GOT3 (cell line): ENCODE measurements around the gene MYOF.
A peak's percentile ranks its signal among the peaks of the same experiment; 100 is the strongest.

Experiments
- DNase-seq: peaks from one replicate; lab custom pipeline; 2025; ENCODE audit warnings: mixed read lengths; lab: John Stamatoyannopoulos, UW

Gene MYOF, protein sequence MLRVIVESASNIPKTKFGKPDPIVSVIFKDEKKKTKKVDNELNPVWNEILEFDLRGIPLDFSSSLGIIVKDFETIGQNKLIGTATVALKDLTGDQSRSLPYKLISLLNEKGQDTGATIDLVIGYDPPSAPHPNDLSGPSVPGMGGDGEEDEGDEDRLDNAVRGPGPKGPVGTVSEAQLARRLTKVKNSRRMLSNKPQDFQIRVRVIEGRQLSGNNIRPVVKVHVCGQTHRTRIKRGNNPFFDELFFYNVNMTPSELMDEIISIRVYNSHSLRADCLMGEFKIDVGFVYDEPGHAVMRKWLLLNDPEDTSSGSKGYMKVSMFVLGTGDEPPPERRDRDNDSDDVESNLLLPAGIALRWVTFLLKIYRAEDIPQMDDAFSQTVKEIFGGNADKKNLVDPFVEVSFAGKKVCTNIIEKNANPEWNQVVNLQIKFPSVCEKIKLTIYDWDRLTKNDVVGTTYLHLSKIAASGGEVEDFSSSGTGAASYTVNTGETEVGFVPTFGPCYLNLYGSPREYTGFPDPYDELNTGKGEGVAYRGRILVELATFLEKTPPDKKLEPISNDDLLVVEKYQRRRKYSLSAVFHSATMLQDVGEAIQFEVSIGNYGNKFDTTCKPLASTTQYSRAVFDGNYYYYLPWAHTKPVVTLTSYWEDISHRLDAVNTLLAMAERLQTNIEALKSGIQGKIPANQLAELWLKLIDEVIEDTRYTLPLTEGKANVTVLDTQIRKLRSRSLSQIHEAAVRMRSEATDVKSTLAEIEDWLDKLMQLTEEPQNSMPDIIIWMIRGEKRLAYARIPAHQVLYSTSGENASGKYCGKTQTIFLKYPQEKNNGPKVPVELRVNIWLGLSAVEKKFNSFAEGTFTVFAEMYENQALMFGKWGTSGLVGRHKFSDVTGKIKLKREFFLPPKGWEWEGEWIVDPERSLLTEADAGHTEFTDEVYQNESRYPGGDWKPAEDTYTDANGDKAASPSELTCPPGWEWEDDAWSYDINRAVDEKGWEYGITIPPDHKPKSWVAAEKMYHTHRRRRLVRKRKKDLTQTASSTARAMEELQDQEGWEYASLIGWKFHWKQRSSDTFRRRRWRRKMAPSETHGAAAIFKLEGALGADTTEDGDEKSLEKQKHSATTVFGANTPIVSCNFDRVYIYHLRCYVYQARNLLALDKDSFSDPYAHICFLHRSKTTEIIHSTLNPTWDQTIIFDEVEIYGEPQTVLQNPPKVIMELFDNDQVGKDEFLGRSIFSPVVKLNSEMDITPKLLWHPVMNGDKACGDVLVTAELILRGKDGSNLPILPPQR (N-terminal part only)

DNA sequence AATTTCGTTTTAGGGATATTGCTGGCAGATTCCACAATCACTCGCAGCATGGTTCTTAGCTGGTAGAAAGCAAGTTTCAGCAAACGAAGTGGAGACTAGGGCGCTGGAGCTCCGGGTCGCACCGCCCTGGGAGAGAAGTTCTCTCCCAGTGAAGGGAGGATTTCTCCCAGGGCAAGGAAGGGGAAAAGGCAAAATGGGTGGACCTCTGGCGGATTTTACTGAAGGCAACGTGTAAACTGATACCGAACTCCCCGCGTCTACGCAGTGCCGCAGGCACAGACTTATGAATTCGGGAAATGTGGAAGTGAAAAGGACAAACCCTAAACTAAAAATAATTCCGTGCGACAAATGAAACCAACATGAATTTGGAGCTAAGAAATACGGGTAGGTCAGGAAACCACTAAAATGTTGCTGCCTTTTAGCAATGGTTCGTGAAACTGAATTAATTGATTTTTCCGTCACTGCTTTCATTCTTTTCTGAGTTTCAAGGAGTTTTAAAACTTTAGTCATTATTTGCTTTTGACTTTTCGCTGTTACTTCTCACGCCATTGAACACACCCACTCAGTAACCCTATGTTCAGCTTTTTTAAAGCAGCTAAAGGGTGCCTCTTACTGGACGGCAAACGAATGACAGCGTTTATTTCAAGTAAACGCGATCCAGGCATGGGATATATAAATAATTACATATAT is at the start of gene MYOF:
Gene MYOF (minus strand): TSS at position 190 of the 690 bp plus-strand sequence. CDS start 140 bp downstream, at position 50.
- DNase-seq, result peak; percentile 19

DNA sequence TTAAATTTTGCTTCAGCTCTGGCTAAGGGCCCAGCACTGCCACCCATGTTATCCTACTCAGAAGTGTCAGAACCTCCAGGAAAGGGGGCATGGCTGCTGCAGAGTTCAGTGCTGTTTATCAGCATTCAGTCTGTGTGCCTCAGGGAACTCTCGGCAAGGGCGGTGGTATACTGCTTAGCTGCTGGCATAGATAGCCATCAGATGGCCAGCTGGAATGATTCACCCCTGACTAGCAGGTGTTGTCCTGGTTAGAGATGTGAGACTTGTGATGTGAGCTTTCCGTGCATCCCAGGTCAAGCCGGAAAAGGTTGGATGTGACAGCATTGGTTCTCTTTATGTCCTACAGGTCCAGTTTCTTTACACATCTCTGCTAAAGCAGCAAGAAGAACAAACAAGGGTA is 36.4 kb upstream of the MYOF start:
- DNase-seq, result no peak

DNA sequence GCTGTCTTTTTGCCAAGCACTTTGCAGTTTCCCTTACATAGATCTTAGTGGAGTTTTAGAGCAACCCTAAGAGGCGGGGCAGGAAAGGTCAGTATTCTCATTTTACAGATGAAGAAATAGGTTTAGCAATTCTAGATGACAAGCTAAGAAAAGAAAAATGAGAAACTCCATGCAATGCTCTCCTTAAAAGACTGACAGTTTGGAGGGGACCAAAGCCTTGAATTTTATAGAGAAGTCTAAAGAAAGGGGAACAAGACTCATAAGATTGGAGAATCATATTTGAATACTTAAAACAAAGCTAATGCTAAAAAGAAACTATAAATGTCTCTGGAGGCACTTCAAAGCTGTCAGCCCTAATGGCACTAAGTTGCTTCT is 33.9 kb upstream of the MYOF start:
- no peak for DNase-seq

DNA sequence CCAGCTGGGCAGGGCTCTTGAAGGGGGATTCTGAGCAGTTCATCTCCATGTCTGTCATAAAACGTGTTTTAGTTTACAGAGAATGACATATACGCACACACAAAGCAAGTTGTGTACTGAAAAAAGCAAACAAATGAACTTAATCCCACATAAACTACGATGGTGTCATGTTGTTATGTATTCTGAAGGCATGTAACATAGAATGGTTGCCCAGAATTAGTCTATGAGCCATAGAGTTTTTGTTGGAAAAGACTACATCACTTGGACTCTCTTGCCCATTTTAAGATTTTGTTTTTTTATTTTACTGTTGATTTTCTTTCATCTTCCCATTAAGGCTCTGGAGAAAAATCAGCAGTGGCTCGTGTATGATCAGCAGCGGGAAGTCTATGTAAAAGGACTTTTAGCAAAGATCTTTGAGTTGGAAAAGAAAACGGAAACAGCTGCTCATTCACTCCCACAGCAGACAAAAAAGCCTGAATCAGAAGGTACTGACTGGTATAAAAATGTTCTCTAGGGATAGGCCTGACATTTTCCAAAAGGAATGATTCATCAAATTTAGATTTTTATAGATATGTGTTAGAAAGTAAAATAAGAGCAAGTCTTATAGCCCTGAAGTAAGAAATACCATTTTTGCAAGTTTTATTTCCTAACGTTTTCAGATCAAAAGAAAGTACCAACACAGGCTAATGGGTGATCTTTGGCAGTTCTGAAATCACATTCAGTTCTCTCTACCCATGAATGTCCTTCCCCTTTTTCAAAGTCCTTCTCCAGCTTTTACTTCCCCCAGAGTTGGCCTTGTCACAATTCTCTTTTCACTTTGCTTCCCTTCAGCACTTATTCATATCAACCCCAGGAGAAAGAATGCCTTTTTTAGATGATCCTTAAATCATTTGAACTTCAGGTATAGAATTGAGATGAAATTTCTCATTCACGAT is 33.2 kb upstream of the MYOF start:
- DNase-seq, result no peak

DNA sequence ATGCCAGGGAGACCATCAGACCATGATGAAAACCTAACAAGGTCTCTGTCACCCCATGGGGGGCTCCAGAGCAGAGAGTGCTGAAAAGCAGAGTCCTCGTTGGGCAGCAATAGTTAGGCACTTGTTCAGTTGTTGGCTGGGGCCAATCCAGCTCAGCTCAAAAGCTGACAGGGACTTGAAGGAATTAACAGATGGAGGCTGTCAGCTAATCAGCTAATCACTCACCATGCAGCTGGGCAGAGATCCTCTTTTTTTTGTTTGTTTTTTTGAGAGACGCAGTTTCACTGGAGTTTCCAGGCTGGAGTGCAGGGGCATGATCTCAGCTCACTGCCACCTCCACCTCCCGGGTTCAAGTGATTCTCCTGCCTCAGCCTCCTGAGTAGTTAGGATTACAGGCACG is 32.4 kb upstream of the MYOF start:
- DNase-seq, result no peak

DNA sequence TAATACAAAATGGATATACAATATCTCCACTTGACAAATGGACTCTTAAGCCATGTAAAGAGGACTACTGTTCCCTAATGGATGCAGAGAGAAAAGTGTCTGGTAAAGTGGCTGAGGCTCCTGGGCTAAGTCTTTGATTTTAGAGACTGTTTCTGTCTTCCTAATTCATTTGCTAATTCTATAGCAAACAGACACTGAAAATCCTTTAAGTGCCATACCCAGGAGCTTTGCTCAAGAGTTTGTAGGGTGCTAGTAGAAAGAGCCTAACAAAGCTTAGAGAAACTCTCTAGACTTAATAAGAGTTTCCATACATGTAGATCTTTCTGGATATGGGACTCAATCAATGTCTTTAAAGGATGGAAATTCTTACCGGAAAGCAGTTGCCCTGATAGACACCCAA is 31.0 kb upstream of the MYOF start:
- DNase-seq, result no peak

DNA sequence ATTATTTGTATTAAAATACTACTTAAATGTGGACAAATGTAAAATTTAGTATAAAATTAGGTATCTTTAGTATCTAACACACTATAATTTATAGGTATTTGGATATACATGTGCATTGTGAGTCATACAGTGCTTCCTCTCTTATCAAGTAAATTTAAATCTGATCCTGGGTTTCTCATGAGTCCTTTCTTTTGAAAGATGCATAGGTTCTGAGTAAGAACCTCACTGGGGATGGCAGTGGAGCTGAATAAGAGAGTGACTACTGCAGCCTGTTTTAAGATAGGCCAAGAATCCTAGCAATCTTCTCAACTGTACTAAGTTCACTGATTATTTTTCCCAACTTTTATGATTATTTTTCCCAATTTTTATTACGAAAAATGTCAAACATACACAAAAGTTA is 30.4 kb upstream of the MYOF start:
- DNase-seq, result no peak

DNA sequence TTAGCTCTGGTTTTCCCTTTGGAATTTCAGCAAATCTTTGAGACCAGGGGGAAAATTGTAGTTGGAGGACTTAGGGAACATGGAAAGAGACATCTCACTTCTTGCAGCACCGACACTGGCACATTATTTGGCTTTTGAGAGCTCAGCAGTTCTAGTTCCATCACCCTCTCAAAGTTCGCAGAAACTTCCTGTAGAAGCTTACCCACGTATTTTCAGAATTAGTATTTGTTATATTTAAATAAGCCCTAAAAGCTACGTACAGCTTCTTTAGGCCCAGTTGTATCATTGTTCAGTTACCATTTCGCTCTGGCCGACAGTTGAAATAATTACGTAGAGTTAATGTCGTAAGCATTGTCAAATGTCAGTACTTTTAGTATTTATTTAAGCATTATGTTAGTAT is 27.7 kb upstream of the MYOF start:
- DNase-seq, result no peak

DNA sequence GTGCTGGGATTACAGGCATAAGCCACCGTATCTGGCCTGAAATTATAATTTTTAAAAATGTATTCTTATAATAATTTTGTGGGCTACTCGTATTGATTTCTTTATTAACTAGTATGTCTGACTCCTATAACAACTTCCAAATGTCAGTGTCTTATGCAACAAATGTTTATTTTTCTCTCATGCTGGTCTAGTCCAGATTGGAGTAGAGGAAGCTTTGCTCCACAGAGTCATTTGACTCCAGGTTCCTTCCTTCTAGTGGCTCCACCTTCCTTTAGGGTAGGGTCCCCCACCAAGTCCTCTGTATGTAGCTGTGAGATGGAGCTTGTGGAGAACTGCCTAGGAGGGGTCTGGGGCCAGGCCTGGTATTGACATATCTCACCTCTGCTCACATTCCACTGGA is 22.9 kb upstream of the MYOF start:
- DNase-seq, result no peak

DNA sequence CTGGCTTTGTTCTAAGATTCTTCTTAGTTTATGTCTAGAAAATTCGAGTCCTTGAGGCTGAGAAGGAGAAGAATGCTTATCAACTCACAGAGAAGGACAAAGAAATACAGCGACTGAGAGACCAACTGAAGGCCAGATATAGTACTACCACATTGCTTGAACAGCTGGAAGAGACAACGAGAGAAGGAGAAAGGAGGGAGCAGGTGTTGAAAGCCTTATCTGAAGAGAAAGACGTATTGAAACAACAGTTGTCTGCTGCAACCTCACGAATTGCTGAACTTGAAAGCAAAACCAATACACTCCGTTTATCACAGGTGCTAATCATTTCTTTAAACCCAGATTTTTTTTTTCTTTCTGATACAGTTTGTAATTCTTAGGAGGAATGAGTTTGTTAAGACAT is 20.9 kb upstream of the MYOF start:
- DNase-seq, result no peak

DNA sequence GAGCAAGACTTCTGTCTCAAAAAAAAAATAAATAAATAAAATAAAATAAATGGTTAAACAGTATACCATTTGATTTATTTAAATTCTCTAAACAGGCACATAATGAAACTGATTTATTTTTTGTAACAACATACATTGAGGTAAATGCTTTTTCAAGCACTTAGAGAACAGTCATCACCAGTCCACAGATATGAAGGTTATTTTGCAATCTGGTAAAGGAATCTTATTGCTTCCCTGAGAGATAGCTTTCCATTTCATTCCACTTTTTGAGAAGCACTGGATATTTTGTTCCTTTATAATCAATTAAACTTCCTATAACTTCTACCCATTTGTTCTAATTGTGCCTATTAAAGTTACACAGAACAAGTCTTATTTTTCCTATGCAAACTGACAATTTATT is 19.5 kb upstream of the MYOF start:
- no peak for DNase-seq

DNA sequence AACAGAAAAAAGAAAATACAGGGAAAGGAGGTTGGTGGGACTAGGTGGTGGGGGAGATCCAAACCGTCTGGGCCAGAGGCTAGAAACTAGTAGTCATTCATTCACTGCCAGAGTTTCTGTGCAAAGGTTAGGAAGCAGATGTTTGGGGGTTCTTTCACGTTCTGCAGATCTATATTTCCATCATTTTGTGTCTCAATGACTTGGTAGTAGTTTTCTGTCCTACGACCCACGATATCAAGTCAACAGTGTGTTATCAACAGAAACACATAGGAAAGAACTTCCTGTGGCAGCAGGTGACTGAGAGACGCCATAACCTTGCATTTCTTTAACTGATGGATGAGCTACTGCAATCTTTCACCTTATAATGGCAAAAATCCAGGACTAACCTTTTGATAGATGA is 16.0 kb upstream of the MYOF start:
- no peak for DNase-seq

DNA sequence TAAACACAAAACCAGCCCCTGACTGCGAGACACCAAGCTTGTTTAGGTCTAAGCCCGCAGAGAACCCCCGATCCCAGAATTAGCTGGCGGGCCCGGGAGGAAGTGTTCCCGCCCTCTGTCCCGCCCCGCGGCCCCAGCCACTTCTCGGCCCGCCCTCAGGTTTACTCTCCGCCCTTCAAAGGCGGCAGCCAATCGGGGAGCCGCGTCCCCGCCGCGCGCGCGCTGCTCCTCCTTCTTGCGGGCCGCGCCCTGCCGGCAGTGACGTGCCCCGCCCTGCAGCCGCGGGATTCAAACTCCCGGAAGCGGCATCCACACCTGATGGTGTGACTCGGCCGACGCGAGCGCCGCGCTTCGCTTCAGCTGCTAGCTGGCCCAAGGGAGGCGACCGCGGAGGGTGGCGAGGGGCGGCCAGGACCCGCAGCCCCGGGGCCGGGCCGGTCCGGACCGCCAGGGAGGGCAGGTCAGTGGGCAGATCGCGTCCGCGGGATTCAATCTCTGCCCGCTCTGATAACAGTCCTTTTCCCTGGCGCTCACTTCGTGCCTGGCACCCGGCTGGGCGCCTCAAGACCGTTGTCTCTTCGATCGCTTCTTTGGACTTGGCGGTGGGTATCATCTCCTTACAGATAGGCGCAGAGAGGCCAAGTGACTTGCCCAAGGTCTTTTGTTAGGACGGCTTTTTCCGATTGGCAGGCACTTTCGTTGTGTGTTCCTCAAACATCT is 14.3 kb upstream of the MYOF start, which contains the start of gene CEP55:
Gene CEP55 (plus strand): TSS at position 291 of the 720 bp plus-strand sequence. CDS start 3,440 bp downstream, outside the sequence.
- peak; percentile 90 for DNase-seq

DNA sequence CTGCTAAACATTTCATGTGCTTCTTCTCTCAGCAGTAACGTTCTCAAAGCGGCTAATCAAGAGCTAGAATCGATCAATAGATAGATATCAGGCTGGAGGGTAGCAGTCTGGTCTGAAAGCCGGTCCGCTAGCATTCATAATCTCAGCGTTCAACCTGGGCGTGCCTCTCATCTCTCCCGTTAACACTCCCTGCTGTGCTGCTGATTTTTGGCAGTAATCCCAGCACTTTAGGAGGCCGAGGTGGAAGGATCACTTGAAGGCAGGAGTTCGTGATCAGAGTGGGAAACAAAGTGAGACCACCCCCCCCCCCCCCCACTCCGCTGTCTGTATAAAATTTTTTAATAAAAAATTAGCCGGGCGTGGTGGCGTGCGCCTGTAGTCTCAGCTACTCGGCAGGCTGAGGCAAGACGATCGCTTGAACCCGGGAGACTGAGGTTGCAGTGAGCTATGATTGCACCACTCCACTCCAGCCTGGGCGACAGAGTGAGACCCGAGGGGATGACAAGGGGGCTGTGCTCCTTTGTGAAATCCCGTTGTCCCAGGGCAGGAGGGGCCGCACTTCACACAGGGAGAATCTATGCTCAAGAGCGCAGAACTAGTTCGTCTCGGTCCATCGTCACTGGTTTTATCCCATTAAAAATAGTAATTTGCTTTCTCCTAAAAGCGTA is 13.7 kb upstream of the MYOF start:
- no peak for DNase-seq

DNA sequence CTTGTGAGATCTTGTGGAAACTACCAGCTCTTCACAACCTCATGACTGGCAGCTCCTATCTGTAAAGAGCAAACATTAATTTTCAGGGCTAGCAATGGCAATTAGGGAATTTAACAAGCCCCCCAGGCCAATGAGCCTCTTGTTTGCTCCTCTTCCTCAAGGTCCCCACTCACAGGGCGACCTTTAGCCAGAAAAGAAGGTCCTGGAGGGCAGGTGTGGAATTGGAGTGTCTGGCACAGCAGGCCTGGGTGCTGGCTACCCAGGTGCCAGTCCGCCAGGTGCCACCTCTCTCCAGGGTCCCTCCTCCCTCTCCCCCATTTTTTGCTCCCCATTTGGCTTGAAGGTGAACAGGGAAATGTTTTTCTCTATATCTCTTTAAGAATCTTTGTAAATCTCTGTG is 12.4 kb upstream of the MYOF start:
- no peak for DNase-seq

DNA sequence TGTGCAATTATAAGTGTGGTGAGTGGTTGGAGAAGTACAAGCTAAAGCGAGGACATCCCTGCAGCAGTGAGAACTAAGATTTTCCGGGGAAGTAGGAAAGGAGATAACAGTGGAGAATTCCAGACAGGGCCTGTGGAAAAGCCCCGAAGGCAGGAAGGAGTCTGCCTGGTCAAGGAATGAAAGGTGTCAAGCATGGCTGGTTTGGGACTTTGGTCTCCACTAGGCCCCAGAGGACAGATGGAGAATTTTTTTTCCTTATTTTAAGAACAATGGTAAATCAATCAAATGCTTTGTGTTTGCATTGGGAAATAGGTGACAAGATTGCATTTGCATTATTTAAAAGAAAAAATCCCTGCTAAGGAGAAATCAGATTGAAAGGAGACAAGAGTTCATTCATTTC is 11.0 kb upstream of the MYOF start:
- DNase-seq, result no peak

DNA sequence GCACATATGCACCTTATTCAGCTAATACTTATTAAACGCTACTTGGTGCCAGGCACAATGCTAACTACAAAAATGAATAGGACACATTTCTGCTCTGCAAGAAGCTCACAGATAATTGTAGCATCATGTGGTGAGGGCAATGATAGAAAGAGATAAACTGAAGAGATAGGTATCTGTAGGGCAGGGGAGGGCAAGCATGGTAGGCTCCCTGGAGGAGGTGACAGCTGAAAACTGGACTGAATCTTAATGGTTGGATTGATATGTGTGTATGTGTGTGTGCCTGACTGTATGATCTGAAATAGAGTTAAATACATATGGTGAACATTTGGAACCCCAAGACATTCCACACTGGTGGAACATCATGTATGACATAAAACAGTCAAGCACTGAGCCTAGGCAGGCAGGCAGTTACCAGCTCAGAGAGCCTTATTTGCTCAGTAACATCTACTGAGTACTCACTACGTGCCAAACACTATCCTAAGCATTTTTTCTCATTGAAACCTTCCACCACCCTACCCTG is 9.5 kb upstream of the MYOF start:
- no peak for DNase-seq

DNA sequence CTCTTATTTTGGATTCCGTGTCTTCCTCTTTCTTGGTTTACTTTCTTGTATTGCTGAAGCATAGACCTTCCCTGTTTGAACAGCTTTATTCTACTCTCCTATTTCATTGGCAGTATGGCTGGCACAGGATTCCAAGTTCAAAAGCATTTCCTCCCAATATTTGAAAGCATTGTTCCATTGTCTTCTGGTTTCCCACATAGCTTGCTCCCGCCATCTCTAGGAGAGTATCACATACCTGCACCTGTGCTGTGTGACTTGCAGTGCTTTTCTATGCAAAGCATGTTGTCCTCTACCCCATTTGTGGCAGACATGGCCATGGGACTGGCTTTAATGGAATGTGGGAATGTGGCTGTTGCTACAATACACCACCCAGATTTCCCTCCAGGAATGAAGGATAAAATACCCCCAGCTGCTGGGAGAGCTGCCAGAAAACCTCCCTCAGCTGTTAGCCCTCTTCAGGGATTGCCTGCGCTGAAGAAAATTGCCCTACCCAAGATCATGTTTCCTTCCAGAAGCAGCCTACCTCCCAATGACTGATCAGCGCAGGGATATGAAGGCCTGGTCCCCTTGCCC is 6.9 kb upstream of the MYOF start:
- DNase-seq, result no peak

DNA sequence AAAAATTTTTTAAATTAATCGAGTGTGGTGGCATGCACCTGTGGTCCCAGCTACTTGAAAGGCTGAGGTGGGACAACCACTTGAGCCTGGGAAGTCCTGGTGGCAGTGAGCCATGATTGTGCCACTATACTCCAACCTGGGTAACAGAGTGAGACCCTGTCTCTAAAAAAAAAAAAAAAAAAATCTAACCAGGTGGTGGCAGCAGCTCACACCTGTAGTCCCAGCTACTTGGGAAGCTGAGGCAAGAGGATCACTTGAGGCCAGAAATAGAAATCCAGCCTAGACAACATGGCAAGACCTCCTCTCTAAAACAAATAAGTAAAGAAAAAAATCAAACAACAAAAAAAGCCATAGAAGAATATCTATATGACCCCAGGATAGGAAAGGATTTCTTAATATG is 3.6 kb upstream of the MYOF start:
- DNase-seq, result no peak
